Vagina (tissue), 2 donors: ENCODE data around the gene CFDP1. TPM values are rescaled to one million over a fixed set of nuclear protein-coding genes. Genes with fewer than 3 reads are reported as not detected.

Experiments
- DNase-seq, 2 donors: peaks; one replicate each; pipeline ENCODE4 v3.0.0-alpha.2; 2017; ENCODE audit errors: extremely low spot score in 2 of 2
- H3K27ac ChIP-seq: fragments of 200-600 bp; sonication (generic); one replicate; pipeline ENCODE4 v1.5.1; 2019
- H3K27me3 ChIP-seq: fragments of 200-600 bp; sonication (generic); one replicate; pipeline ENCODE4 v1.5.1; 2019
- H3K36me3 ChIP-seq, 2 donors: fragments of 200-600 bp; sonication (generic); one replicate each; pipeline ENCODE4 v1.5.1; 2017 to 2019
- H3K4me1 ChIP-seq: fragments of 200-600 bp; sonication (generic); one replicate; pipeline ENCODE4 v1.5.1; 2019
- H3K4me3 ChIP-seq, 2 donors: fragments of 200-600 bp; sonication (generic); 1 replicate in 1 of 2; 2 replicates in 1 of 2; pipeline ENCODE4 v1.5.1; 2016 to 2019
- H3K9me3 ChIP-seq: fragments of 200-600 bp; sonication (generic); one replicate; pipeline ENCODE4 v1.5.1; 2019
- POLR2A ChIP-seq, 2 donors: fragments of 450-650 bp; IDR thresholded peaks; one replicate each; pipeline ENCODE4 v1.6.1; 2017; ENCODE audit warnings: antibody characterized with exemption in 2 of 2, mild to moderate bottlenecking in 2 of 2, moderate library complexity in 2 of 2
- POLR2AphosphoS5 ChIP-seq, 2 donors: sonication (generic); formaldehyde crosslinking; IDR thresholded peaks; one replicate each; pipeline ENCODE4 v1.9.0; 2017; ENCODE audit warnings: antibody characterized with exemption in 2 of 2, mild to moderate bottlenecking in 2 of 2, low read depth in 1 of 2; ENCODE audit not compliant: insufficient read depth in 1 of 2
- intact Hi-C: fragments of 100-400 bp; cut with DNase I; formaldehyde crosslinking; loops from one replicate; pipeline ENCODE4 v1.15.1; 2023
- total RNA-seq: library from RNA; depleted of rRNA; stranded (reverse); fragments of >200 nt; gene quantifications from one replicate; pipeline ENCODE4 v1.2.3, GENCODE V29; 2016
- TF ChIP-seq, protein P1 (sequence below), 3 experiments: fragments of 450-650 bp in 2 of 3; fragments of 200-600 bp in 1 of 3; sonication (generic) in 1 of 3; IDR thresholded peaks; one replicate each; pipeline ENCODE4 v1.5.1; 2017 to 2019; ENCODE audit warnings: antibody characterized with exemption in 3 of 3, mild to moderate bottlenecking in 2 of 3, moderate library complexity in 2 of 3

CFDP1 gene
- total RNA-seq, 1 donor from 2014 or later = 45.7 TPM

DNA sequence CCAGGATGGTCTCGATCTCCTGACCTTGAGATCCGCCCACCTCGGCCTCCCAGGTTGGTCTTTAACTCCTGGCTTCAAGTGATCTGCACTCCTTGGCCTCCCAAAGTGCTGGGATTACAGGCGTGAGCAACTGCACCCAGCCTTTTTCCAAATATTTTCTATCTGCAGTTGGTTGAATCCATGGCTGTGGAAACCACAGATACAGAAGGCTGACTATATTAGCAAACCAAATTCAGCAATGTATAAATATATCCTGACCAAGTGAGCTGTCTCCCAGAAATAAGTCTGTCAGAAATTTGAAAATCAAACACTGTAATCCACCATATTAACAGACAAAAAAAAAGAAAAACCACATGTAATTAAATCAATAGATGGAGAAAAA lies 9.6 kb downstream of the CFDP1 start:
- Histone ChIP-seq H3K27me3 (no peaks in the 10 kb centered on the region), H3K27ac (no peak overlapping the region), H3K36me3 (no peaks in the 10 kb centered on the region), H3K4me1 (peaks cover 17% of the 10 kb centered on the region), H3K4me3 (no peak overlapping the region), H3K9me3 (no peaks in the 10 kb centered on the region)
- intact Hi-C loops = no loop called here
- TF ChIP-seq POLR2AphosphoS5 (IDR thresholded peaks at IDR 0.05; ENCODE audit: insufficient read depth in 1 of 2, low read depth in 1 of 2) (no peak), POLR2A (IDR thresholded peaks at IDR 0.05) (no peak)
- TF ChIP-seq, protein P1, sequence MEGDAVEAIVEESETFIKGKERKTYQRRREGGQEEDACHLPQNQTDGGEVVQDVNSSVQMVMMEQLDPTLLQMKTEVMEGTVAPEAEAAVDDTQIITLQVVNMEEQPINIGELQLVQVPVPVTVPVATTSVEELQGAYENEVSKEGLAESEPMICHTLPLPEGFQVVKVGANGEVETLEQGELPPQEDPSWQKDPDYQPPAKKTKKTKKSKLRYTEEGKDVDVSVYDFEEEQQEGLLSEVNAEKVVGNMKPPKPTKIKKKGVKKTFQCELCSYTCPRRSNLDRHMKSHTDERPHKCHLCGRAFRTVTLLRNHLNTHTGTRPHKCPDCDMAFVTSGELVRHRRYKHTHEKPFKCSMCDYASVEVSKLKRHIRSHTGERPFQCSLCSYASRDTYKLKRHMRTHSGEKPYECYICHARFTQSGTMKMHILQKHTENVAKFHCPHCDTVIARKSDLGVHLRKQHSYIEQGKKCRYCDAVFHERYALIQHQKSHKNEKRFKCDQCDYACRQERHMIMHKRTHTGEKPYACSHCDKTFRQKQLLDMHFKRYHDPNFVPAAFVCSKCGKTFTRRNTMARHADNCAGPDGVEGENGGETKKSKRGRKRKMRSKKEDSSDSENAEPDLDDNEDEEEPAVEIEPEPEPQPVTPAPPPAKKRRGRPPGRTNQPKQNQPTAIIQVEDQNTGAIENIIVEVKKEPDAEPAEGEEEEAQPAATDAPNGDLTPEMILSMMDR (IDR thresholded peaks at IDR 0.05) = no peak
- DNase-seq = no peak

DNA sequence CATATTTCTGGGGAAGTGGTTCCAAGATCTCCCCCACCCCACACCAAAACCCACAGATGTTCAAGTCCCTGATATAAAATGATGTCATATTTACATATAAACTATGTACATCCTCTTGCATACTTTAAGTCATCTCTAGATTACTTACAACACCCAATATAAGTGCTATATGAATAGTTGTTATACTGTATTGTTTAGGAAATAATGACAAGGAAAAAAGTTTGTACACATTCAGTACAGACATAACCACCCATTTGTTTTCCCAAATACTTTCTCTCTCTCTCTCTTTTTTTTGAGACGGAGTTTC lies 11.5 kb downstream of the CFDP1 start:
- intact Hi-C loops = no loop called here
- DNase-seq = no peak
- no peaks in the 10 kb centered on the region for H3K36me3 ChIP-seq
- peak overlapping the region; percentile 51 for H3K27ac ChIP-seq
- H3K4me1 ChIP-seq = peaks cover 17% of the 10 kb centered on the region
- TF ChIP-seq POLR2AphosphoS5 (IDR thresholded peaks at IDR 0.05; ENCODE audit: insufficient read depth in 1 of 2, low read depth in 1 of 2) (no peak), POLR2A (IDR thresholded peaks at IDR 0.05) (no peak)
- TF ChIP-seq, protein P1 (IDR thresholded peaks at IDR 0.05) = no peak
- no peaks in the 10 kb centered on the region for H3K9me3 ChIP-seq
- H3K27me3 ChIP-seq = no peaks in the 10 kb centered on the region
- no peak overlapping the region for H3K4me3 ChIP-seq

DNA sequence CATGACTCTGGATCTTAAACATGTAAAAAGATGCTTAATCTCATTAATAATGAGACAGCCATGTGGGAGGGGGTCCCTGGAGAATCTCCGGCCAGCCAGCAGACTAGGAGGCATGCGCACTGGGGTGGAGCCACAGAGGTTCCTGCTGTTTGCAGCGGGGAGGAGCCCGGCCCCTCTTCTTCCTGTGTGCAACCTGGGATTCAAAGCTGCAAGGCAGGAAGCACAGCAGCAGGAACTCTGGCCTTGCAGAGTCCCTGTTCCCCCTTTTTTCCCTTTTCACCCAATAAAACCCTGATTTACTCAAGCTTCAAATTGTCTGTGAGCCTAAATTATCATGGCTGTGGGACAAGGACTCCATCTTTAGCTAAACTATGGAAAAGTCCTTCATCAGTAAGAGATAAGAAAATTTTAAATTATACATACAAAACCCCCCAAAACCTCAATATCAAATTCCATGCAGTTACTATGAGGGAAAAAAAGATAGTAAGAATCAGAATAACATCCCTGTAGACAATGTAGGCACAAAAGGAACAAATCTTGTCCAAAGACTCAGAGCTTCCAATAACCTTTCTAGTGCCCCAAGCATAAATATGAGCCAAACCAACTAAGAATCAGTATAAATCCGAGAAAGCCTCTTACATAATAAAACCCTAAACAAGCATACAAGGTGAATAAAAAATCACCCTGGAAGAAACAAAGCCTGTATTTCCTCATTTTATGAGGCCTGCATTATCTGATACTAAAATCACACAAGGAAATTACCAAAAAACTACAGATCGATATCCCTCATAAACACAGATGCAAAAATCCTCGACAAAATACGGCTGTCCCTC lies 12.1 kb downstream of the CFDP1 start:
- TF ChIP-seq, protein P1 (IDR thresholded peaks at IDR 0.05) = no peak
- TF ChIP-seq POLR2A (IDR thresholded peaks at IDR 0.05) (no peak), POLR2AphosphoS5 (IDR thresholded peaks at IDR 0.05; ENCODE audit: insufficient read depth in 1 of 2, low read depth in 1 of 2) (no peak)
- Histone ChIP-seq H3K4me1 (peaks cover 13% of the 10 kb centered on the region), H3K9me3 (no peaks in the 10 kb centered on the region), H3K36me3 (no peaks in the 10 kb centered on the region), H3K27ac (peak overlapping the region; percentile 51), H3K4me3 (no peak overlapping the region), H3K27me3 (no peaks in the 10 kb centered on the region)
- intact Hi-C loops = no loop called here
- DNase-seq = no peak

DNA sequence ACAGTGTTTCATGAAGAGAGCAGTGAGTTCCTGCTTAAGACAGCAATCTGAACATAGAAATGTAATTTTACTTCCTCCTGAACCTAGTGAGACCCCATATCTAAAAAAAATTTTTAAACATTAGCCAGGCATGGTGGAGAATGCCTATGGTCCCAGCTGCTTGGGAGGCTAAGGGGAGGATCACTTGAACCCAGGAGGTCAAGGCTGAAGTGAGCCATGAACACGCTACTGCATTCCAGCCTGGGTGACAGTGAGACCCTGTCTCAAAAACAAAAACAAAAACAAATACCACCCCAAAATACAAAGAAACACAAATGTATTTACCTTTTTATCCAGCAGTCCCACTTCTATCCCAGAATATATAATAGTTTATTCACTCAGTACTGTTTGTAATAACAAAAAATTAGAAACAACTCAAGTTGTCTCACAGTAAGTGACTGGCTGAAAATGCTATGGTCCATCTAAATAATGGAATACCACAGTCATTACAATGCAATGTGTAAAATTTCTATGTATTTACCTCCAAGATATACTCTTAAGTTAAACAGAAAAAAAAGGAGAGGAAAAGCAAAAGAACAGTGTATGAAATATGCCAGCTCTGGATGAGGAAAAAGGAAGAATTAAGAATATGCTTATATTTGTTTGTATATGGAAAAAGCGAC lies 16.3 kb downstream of the CFDP1 start:
- Histone ChIP-seq H3K9me3 (no peaks in the 10 kb centered on the region), H3K27ac (no peak overlapping the region), H3K4me1 (peaks cover 11% of the 10 kb centered on the region), H3K36me3 (peaks cover 0 to 7% of the 10 kb centered on the region in 2 donors), H3K4me3 (no peak overlapping the region), H3K27me3 (no peaks in the 10 kb centered on the region)
- DNase-seq = no peak
- intact Hi-C loops = no loop called here
- TF ChIP-seq POLR2A (IDR thresholded peaks at IDR 0.05) (no peak), POLR2AphosphoS5 (IDR thresholded peaks at IDR 0.05; ENCODE audit: insufficient read depth in 1 of 2, low read depth in 1 of 2) (no peak)
- TF ChIP-seq, protein P1 (IDR thresholded peaks at IDR 0.05) = no peak
